ENCODE measurements around the gene APPL2.
"Not testable (repeated sequence)": the region's sequence is repeated elsewhere in the genome, so short reads cannot be mapped to it uniquely, and the experiment has no call there.

GRCh38 chr12:105183406-105183805, 52.6 kb downstream of the APPL2 start:
- not testable (repeated sequence) for TF ChIP-seq CTCF, EZH2, EZH2phosphoT487 (IDR thresholded peaks at IDR 0.05)

Data from neural progenitor cell (in vitro differentiated cells).